ENCODE results near the gene TMEM143.
"Not testable (repeated sequence)": the region's sequence is repeated elsewhere in the genome, so short reads cannot be mapped to it uniquely, and the experiment has no call there.

The TMEM143 gene

GRCh38 chr19:48390188-48391099 is 26.7 kb upstream of the TMEM143 start:
- DNase-seq = peak; percentile 71

- no peak for DNase-seq
These were observed 23.2 kb upstream of the TMEM143 start for GRCh38 chr19:48386981-48387380.

- DNase-seq = no peak
These were observed 21.8 kb upstream of the TMEM143 start for GRCh38 chr19:48385461-48386087.

- DNase-seq = no peak
These were observed 18.5 kb upstream of the TMEM143 start for GRCh38 chr19:48382286-48382685.

GRCh38 chr19:48381178-48381950 is 17.6 kb upstream of the TMEM143 start:
- DNase-seq = no peak

- DNase-seq = no peak
These were observed 15.3 kb upstream of the TMEM143 start for GRCh38 chr19:48379058-48379457.

- DNase-seq = no peak
These were observed 14.4 kb upstream of the TMEM143 start for GRCh38 chr19:48378194-48378570.

- DNase-seq = no peak
These were observed 9.8 kb upstream of the TMEM143 start for GRCh38 chr19:48373567-48373966.

- no peak for DNase-seq
These were observed 9.2 kb upstream of the TMEM143 start for GRCh38 chr19:48372904-48373303.

- DNase-seq = not testable (repeated sequence)
These were observed 8.0 kb upstream of the TMEM143 start for GRCh38 chr19:48371771-48372170.

- DNase-seq = no peak
These were observed 7.6 kb upstream of the TMEM143 start for GRCh38 chr19:48371367-48371766.

- no peak for DNase-seq
These were observed 7.2 kb upstream of the TMEM143 start for GRCh38 chr19:48370955-48371354.

GRCh38 chr19:48368936-48369335 is 5.2 kb upstream of the TMEM143 start:
- no peak for DNase-seq

- DNase-seq = no peak
These were observed 4.1 kb upstream of the TMEM143 start for GRCh38 chr19:48367855-48368254.

GRCh38 chr19:48365602-48366001 is 1.9 kb upstream of the TMEM143 start:
- DNase-seq = no peak

- DNase-seq = no peak
These were observed 1.0 kb upstream of the TMEM143 start for GRCh38 chr19:48364598-48365348.

- no peak for DNase-seq
These were observed 285 bp downstream of the TMEM143 start for GRCh38 chr19:48363500-48363809.

GRCh38 chr19:48362716-48363499 is 832 bp downstream of the TMEM143 start:
- DNase-seq = peak; percentile 93

- DNase-seq = no peak
These were observed 1.8 kb downstream of the TMEM143 start for GRCh38 chr19:48361912-48362311.

- DNase-seq = no peak
These were observed 4.6 kb downstream of the TMEM143 start for GRCh38 chr19:48359123-48359522.

GRCh38 chr19:48355365-48355954 is 8.3 kb downstream of the TMEM143 start:
- no peak for DNase-seq
